Measurements from ENCODE around the gene PLEKHJ1. TPM values are rescaled to one million over a fixed set of nuclear protein-coding genes. Genes with fewer than 3 reads are reported as not detected.

Gene PLEKHJ1
- total and polyA plus RNA-seq, 11 donors = 44.6 to 89.7 (median 48.8) TPM

- DNase-seq (no peak), ATAC-seq (no peak)
- H3K36me3 ChIP-seq = peaks cover 0 to 87% (median 77%) of the 10 kb centered on the region in 9 donors
- H3K4me3 ChIP-seq = no peak overlapping the region
- intact Hi-C loops (cut with DNase I) = loop anchor here in 6 of 10 donors (5.0 to 10.0 kb wide), 5 partner anchors 37 to 165 kb away; partner anchors contain the start of gene AP3D1 (in 1 of the 6)
- no peak overlapping the region for H3K27ac ChIP-seq
- no peaks in the 10 kb centered on the region for H3K27me3 ChIP-seq
- TF ChIP-seq, protein P1, sequence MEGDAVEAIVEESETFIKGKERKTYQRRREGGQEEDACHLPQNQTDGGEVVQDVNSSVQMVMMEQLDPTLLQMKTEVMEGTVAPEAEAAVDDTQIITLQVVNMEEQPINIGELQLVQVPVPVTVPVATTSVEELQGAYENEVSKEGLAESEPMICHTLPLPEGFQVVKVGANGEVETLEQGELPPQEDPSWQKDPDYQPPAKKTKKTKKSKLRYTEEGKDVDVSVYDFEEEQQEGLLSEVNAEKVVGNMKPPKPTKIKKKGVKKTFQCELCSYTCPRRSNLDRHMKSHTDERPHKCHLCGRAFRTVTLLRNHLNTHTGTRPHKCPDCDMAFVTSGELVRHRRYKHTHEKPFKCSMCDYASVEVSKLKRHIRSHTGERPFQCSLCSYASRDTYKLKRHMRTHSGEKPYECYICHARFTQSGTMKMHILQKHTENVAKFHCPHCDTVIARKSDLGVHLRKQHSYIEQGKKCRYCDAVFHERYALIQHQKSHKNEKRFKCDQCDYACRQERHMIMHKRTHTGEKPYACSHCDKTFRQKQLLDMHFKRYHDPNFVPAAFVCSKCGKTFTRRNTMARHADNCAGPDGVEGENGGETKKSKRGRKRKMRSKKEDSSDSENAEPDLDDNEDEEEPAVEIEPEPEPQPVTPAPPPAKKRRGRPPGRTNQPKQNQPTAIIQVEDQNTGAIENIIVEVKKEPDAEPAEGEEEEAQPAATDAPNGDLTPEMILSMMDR (IDR thresholded peaks at IDR 0.05) = no peak
- peaks cover 0 to 30% (median 7%) of the 10 kb centered on the region in 12 donors for H3K4me1 ChIP-seq
- 93 to 94% (median 93%) methylated on average over 31 to 45 of the region's 45 CpGs for WGBS, 4 donors
- no peaks in the 10 kb centered on the region for H3K9me3 ChIP-seq
Observed at GRCh38 chr19:2229103-2230032, 6.8 kb downstream of the PLEKHJ1 start.

DNA sequence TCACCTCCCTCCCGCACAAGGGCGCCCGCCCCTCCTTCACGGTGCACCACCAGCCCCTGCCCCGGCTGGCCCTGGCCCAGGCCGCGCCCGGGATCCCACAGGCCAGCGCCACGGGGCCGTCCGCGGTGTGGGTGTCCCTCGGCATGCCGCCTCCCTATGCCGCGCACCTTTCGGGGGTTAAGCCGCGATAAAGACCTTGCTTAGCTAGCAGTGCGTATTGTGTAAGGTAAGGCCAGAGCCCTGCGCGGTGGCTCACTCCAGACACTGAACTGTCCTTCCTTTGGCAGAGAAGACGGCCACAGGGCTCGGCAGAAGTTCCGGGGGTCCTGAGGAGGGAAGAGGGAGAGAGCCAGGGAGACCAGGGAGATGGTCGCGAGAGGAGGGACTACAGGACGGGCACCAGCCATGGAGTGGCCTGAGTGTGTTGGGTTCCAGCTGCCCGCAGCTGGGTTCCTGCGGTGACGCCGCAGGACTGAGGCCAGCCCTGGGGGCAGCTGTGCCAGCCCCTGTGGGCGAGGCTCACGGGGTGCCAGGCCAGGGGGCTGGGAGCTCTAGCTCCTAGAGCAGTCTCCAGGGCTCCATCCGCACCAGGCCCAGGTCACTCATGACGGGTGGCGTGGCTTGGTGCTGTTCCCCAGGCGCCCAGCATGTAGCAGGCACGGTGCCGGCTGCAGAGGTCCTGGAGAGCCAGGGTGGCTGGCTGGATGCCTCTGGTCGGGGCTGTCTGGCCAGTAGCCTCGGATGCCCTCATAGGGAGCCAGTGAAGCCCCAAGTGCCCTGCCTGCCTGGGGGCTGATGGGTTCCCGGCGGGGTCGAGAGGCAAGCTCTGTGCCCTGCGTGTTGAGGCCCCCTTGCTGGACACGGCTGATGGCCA, 7.7 kb downstream of the PLEKHJ1 start:
- ATAC-seq = no peak
- no peak overlapping the region for H3K27ac ChIP-seq
- intact Hi-C loops (cut with DNase I) = loop anchor here in 1 of 10 donors (5.0 kb wide), 1 partner anchor 36 kb away; no protein-coding TSS in a partner anchor
- WGBS, 4 donors = 89 to 94% (median 93%) methylated on average over 34 to 48 of the region's 48 CpGs
- no peaks in the 10 kb centered on the region for H3K27me3 ChIP-seq
- no peak for DNase-seq
- H3K4me1 ChIP-seq = peaks cover 0 to 20% (median 3%) of the 10 kb centered on the region in 12 donors
- H3K36me3 ChIP-seq = peaks cover 0 to 90% (median 75%) of the 10 kb centered on the region in 9 donors
- H3K4me3 ChIP-seq = no peak overlapping the region
- TF ChIP-seq, protein P1 (IDR thresholded peaks at IDR 0.05) = no peak
- no peak for TF ChIP-seq POLR2A (IDR thresholded peaks at IDR 0.05)
- no peaks in the 10 kb centered on the region for H3K9me3 ChIP-seq

DNA sequence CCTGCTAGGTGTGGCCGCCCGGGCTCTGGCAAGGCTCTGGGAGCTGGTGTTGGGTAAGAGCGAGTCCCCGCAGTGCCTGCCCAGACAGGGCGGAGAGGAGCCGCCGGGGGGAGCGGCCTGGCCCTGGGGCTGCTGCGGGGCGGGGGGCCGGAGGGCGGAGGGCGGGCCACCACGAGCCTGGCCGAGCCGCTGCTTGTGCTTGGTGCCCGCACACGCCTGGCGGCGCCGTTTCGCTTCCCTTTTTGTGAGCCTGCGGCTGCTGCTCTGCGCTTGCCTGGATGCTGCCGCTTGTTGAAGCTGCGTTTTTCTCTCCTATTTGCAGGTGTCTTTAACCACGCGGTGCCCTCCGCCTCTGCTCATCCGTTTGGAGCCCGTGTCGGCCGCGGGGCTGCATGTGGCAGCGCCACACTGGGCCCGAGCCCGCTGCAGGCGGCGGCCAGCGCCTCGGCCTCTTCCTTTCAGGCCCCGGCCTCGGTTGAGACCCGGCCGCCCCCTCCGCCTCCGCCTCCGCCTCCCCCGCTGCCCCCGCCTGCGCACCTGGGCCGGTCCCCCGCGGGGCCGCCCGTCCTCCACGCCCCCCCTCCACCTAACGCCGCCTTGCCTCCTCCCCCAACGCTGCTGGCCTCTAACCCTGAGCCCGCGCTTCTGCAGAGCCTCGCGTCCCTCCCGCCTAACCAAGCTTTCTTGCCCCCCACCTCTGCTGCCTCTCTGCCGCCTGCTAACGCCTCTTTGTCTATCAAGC, 8.5 kb downstream of the PLEKHJ1 start:
- Histone ChIP-seq H3K4me1 (peaks cover 0 to 15% (median 3%) of the 10 kb centered on the region in 12 donors), H3K27me3 (no peaks in the 10 kb centered on the region), H3K4me3 (no peak overlapping the region), H3K36me3 (peaks cover 0 to 88% (median 74%) of the 10 kb centered on the region in 9 donors), H3K9me3 (no peaks in the 10 kb centered on the region), H3K27ac (no peak overlapping the region)
- intact Hi-C loops (cut with DNase I) = loop anchor here in 1 of 10 donors (5.0 kb wide), 1 partner anchor 35 kb away; no protein-coding TSS in a partner anchor
- WGBS, 4 donors = 92 to 96% (median 93%) methylated on average over 56 to 67 of the region's 67 CpGs
- no peak for DNase-seq
- no peak for TF ChIP-seq POLR2A (IDR thresholded peaks at IDR 0.05)
- TF ChIP-seq, protein P1 (IDR thresholded peaks at IDR 0.05) = no peak
- ATAC-seq = no peak
